ENCODE data around the gene ADGRE2.
"Not testable (repeated sequence)": the region's sequence is repeated elsewhere in the genome, so short reads cannot be mapped to it uniquely, and the experiment has no call there.

ADGRE2 gene

GRCh38 chr19:14767466-14767971 is 10.8 kb downstream of the ADGRE2 start:
- DNase-seq (ENCODE audit: low read depth in 2 of 2) = no peak
- H3K4me3 ChIP-seq (replicated peaks in 1 of 2; ENCODE audit: low read depth in 2 of 2, low read length in 2 of 2) = no peak overlapping the region
- TF ChIP-seq CTCF (IDR thresholded peaks at IDR 0.05; ENCODE audit: low read depth, low read length) = no peak

GRCh38 chr19:14765841-14766240 is 12.5 kb downstream of the ADGRE2 start:
- H3K4me3 ChIP-seq (replicated peaks in 1 of 2; ENCODE audit: low read depth in 2 of 2, low read length in 2 of 2); DNase-seq (ENCODE audit: low read depth in 2 of 2): not testable (repeated sequence)

GRCh38 chr19:14765403-14765802 is 13.0 kb downstream of the ADGRE2 start:
- not testable (repeated sequence) for DNase-seq (ENCODE audit: low read depth in 2 of 2); H3K4me3 ChIP-seq (replicated peaks in 1 of 2; ENCODE audit: low read depth in 2 of 2, low read length in 2 of 2)

- no peak for TF ChIP-seq CTCF (IDR thresholded peaks at IDR 0.05; ENCODE audit: low read depth, low read length)
- H3K4me3 ChIP-seq (replicated peaks in 1 of 2; ENCODE audit: low read depth in 2 of 2, low read length in 2 of 2) = no peak overlapping the region
- no peak for DNase-seq (ENCODE audit: low read depth in 2 of 2)
Observed at GRCh38 chr19:14764401-14764800, 14.0 kb downstream of the ADGRE2 start.

GRCh38 chr19:14763497-14764145 is 14.7 kb downstream of the ADGRE2 start:
- no peak for TF ChIP-seq CTCF (IDR thresholded peaks at IDR 0.05; ENCODE audit: low read depth, low read length)
- H3K4me3 ChIP-seq (replicated peaks in 1 of 2; ENCODE audit: low read depth in 2 of 2, low read length in 2 of 2) = no peak overlapping the region
- DNase-seq (ENCODE audit: low read depth in 2 of 2) = no peak

GRCh38 chr19:14762111-14762510 is 16.2 kb downstream of the ADGRE2 start:
- TF ChIP-seq CTCF (IDR thresholded peaks at IDR 0.05; ENCODE audit: low read depth, low read length) = no peak
- H3K4me3 ChIP-seq (replicated peaks in 1 of 2; ENCODE audit: low read depth in 2 of 2, low read length in 2 of 2) = no peak overlapping the region
- no peak for DNase-seq (ENCODE audit: low read depth in 2 of 2)

GRCh38 chr19:14761607-14762006 is 16.8 kb downstream of the ADGRE2 start:
- no peak for TF ChIP-seq CTCF (IDR thresholded peaks at IDR 0.05; ENCODE audit: low read depth, low read length)
- no peak for DNase-seq (ENCODE audit: low read depth in 2 of 2)
- no peak overlapping the region for H3K4me3 ChIP-seq (replicated peaks in 1 of 2; ENCODE audit: low read depth in 2 of 2, low read length in 2 of 2)

GRCh38 chr19:14758816-14759215 is 19.5 kb downstream of the ADGRE2 start:
- no peak overlapping the region for H3K4me3 ChIP-seq (replicated peaks in 1 of 2; ENCODE audit: low read depth in 2 of 2, low read length in 2 of 2)
- TF ChIP-seq CTCF (IDR thresholded peaks at IDR 0.05; ENCODE audit: low read depth, low read length) = no peak

More at GRCh38 chr19:14758816-14759215, 19.5 kb downstream of the ADGRE2 start:
- DNase-seq (ENCODE audit: low read depth in 2 of 2) = no peak
